Mesenchymal stem cell (in vitro differentiated cells and primary cell): ENCODE data around the gene ZMAT5.

Source experiments
- DNase-seq: peaks from one replicate; pipeline ENCODE4 v3.0.0-alpha.2; 2013
- H2AFZ ChIP-seq: one replicate; pipeline ENCODE4 v1.6.1; 2013; ENCODE audit warnings: low read depth, mild to moderate bottlenecking, control low read depth, inconsistent platforms, low read length, moderate library complexity
- H2AK5ac ChIP-seq: 2 replicates; pipeline ENCODE4 v1.6.1; 2013; ENCODE audit warnings: low read length, moderate library complexity, mild to moderate bottlenecking, inconsistent platforms; ENCODE audit not compliant: severe bottlenecking
- H2BK120ac ChIP-seq: one replicate; pipeline ENCODE4 v1.6.1; 2013; ENCODE audit warnings: low read depth, mild to moderate bottlenecking, inconsistent platforms, low read length, moderate library complexity
- H2BK12ac ChIP-seq, 2 experiments: one replicate each; pipeline ENCODE4 v1.6.1; 2013; ENCODE audit warnings: inconsistent platforms in 2 of 2, low read length in 2 of 2, mild to moderate bottlenecking in 2 of 2, moderate library complexity in 2 of 2, control low read depth in 1 of 2
- H2BK15ac ChIP-seq: one replicate; pipeline ENCODE4 v1.6.1; 2013; ENCODE audit warnings: mild to moderate bottlenecking, low read depth, inconsistent platforms; ENCODE audit not compliant: poor library complexity, severe bottlenecking
- H2BK5ac ChIP-seq: 2 replicates; pipeline ENCODE4 v1.6.1; 2013; ENCODE audit warnings: low read depth, mild to moderate bottlenecking, low read length, control low read depth, inconsistent platforms; ENCODE audit not compliant: poor library complexity, severe bottlenecking
- H3K14ac ChIP-seq, 2 experiments: one replicate each; pipeline ENCODE4 v1.6.1; 2013; ENCODE audit warnings: inconsistent platforms in 2 of 2, low read length in 2 of 2, control low read depth in 1 of 2, mild to moderate bottlenecking in 1 of 2, moderate library complexity in 1 of 2
- H3K18ac ChIP-seq, 2 experiments: one replicate each; pipeline ENCODE4 v1.6.1; 2013; ENCODE audit warnings: inconsistent platforms in 2 of 2, low read length in 2 of 2, control low read depth in 1 of 2, low read depth in 1 of 2, mild to moderate bottlenecking in 1 of 2
- H3K23ac ChIP-seq, 2 experiments: one replicate each; pipeline ENCODE4 v1.6.1; 2013; ENCODE audit warnings: inconsistent platforms in 2 of 2, low read length in 2 of 2, mild to moderate bottlenecking in 2 of 2, moderate library complexity in 2 of 2, control low read depth in 1 of 2
- H3K27ac ChIP-seq: 2 replicates; pipeline ENCODE4 v1.5.1; 2013; ENCODE audit warnings: mild to moderate bottlenecking, moderate library complexity, low read length, control low read depth, inconsistent platforms; ENCODE audit not compliant: poor library complexity, severe bottlenecking
- H3K27me3 ChIP-seq, 2 experiments: 2 replicates each; pipeline versions ENCODE4 v1.6.1 to v1.7.0; 2013; ENCODE audit warnings: low read length in 2 of 2, mild to moderate bottlenecking in 2 of 2, moderate library complexity in 2 of 2, control low read depth in 1 of 2, inconsistent platforms in 1 of 2; ENCODE audit not compliant: control insufficient read depth in 1 of 2, insufficient read depth in 1 of 2
- H3K36me3 ChIP-seq, 2 experiments: 2 replicates each; pipeline versions ENCODE4 v1.6.1 to v1.7.0; 2013; ENCODE audit warnings: low read length in 2 of 2, control low read depth in 1 of 2, inconsistent platforms in 1 of 2, low read depth in 1 of 2, mild to moderate bottlenecking in 1 of 2; ENCODE audit not compliant: insufficient read depth in 2 of 2, control insufficient read depth in 1 of 2
- H3K4ac ChIP-seq, 2 experiments: one replicate each; pipeline ENCODE4 v1.6.1; 2013; ENCODE audit warnings: inconsistent platforms in 2 of 2, low read length in 2 of 2, mild to moderate bottlenecking in 2 of 2, moderate library complexity in 2 of 2, control low read depth in 1 of 2, low read depth in 1 of 2
- H3K4me1 ChIP-seq: 2 replicates; pipeline ENCODE4 v1.6.1; 2013; ENCODE audit warnings: low read depth, low read length, control low read depth; ENCODE audit not compliant: control insufficient read depth, insufficient read depth
- H3K4me2 ChIP-seq: 2 replicates; pipeline ENCODE4 v1.6.1; 2013; ENCODE audit warnings: low read length, mild to moderate bottlenecking, inconsistent platforms; ENCODE audit not compliant: poor library complexity, severe bottlenecking
- H3K4me3 ChIP-seq, 2 experiments: 2 replicates each; pipeline versions ENCODE4 v1.5.1 to v1.7.0; 2013; ENCODE audit warnings: low read length in 2 of 2, mild to moderate bottlenecking in 2 of 2, control low read depth in 1 of 2, low read depth in 1 of 2; ENCODE audit not compliant: insufficient read depth in 1 of 2
- H3K79me1 ChIP-seq: replicated peaks from 2 replicates; pipeline ENCODE4 v1.6.1; 2013; ENCODE audit warnings: mild to moderate bottlenecking, control low read depth, low read length, inconsistent platforms; ENCODE audit not compliant: poor library complexity, severe bottlenecking
- H3K9ac ChIP-seq: 2 replicates; pipeline ENCODE4 v1.7.0; 2013; ENCODE audit warnings: mild to moderate bottlenecking, low read length, moderate library complexity
- H3K9me3 ChIP-seq: 2 replicates; pipeline ENCODE4 v1.7.0; 2013; ENCODE audit warnings: mild to moderate bottlenecking, low read length; ENCODE audit not compliant: control insufficient read depth
- H4K8ac ChIP-seq: one replicate; pipeline ENCODE4 v1.6.1; 2013; ENCODE audit warnings: inconsistent platforms, mild to moderate bottlenecking, low read length, moderate library complexity
- H4K91ac ChIP-seq: one replicate; pipeline ENCODE4 v1.6.1; 2013; ENCODE audit warnings: mild to moderate bottlenecking, low read length, inconsistent platforms
- WGBS: methylation state at CpG from one replicate; pipeline ENCODE4 v1.1.7; 2013; ENCODE audit warnings: mixed read lengths; 5-methylcytosine and 5-hydroxymethylcytosine counted together

Gene ZMAT5

DNA sequence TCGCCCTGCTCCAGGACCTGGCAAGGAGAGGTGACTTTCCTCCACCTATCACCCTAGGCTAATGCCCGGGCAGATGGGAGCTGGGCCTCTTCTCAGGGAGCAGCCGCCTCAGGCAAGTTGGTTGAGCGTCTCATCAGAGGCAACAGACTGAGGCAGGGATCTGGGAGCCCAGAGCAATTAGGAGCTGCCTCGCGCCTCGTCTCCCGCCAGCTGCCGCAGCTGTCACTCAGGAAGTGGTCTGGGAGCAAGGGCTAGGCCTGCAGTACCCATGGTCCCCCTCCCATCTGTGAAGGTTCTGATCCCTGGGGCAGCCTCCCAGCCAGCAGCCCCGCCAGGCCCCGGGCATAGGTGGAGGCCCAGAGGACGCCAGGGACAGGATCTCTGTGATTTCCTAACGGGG is 51.6 kb downstream of the ZMAT5 start:
- Histone ChIP-seq H3K27me3 (peaks cover 72 to 91% of the 10 kb centered on the region in 2 experiments), H3K4ac (no peak overlapping the region), H3K36me3 (no peaks in the 10 kb centered on the region), H3K9ac (no peak overlapping the region), H3K14ac (no peak overlapping the region), H3K4me2 (no peak overlapping the region), H2BK12ac (no peak overlapping the region), H2AK5ac (no peak overlapping the region), H3K79me1 (no peaks in the 10 kb centered on the region), H3K9me3 (no peaks in the 10 kb centered on the region), H2BK120ac (no peak overlapping the region), H3K27ac (no peak overlapping the region), H2BK15ac (no peak overlapping the region), H3K4me1 (peaks cover 5% of the 10 kb centered on the region), H4K8ac (no peak overlapping the region), H2BK5ac (no peak overlapping the region), H4K91ac (no peak overlapping the region), H2AFZ (no peak overlapping the region), H3K23ac (no peak overlapping the region), H3K4me3 (no peak overlapping the region), H3K18ac (no peak overlapping the region)
- DNase-seq: no peak
- WGBS: 69% methylated on average over 13 of the region's 13 CpGs

DNA sequence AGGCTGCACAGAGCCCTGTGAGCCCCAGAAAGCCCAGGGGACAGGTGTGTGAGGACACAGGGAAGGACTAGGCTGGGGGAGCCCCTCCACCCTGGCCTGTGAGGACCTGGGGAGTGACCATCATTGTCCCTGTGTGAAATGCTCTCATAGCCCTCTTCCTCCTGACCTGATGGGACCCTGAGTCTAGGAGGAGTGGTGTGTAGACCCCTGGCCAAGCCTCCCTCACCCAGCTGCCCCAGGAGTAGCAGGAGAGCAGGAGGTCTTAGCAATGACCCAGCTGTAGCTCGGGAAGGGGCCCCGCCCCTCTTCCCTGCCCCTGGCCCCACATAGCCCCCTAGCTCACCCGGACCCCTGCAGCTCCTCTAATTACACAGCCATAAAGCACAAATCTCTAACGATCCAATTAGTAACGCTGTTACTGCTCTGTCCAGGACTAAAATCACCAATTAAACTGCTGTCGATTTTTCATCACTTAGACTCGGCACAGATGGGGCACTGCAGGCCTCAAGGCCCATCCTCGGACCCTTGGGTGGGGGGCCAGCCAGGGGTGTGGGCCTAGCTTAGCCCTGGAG is 53.6 kb downstream of the ZMAT5 start:
- Histone ChIP-seq H3K18ac (no peak overlapping the region), H3K79me1 (no peaks in the 10 kb centered on the region), H2BK12ac (no peak overlapping the region), H3K9me3 (no peaks in the 10 kb centered on the region), H2AK5ac (no peak overlapping the region), H2BK120ac (no peak overlapping the region), H3K27ac (no peak overlapping the region), H3K23ac (no peak overlapping the region), H2AFZ (no peak overlapping the region), H3K27me3 (peaks cover 66 to 96% of the 10 kb centered on the region in 2 experiments), H4K91ac (no peak overlapping the region), H3K14ac (no peak overlapping the region), H3K4me3 (no peak overlapping the region), H2BK5ac (no peak overlapping the region), H2BK15ac (no peak overlapping the region), H3K36me3 (no peaks in the 10 kb centered on the region), H4K8ac (no peak overlapping the region), H3K9ac (no peak overlapping the region), H3K4me2 (no peak overlapping the region), H3K4me1 (no peaks in the 10 kb centered on the region), H3K4ac (no peak overlapping the region)
- DNase-seq: no peak
- WGBS: 71% methylated on average over 8 of the region's 8 CpGs

DNA sequence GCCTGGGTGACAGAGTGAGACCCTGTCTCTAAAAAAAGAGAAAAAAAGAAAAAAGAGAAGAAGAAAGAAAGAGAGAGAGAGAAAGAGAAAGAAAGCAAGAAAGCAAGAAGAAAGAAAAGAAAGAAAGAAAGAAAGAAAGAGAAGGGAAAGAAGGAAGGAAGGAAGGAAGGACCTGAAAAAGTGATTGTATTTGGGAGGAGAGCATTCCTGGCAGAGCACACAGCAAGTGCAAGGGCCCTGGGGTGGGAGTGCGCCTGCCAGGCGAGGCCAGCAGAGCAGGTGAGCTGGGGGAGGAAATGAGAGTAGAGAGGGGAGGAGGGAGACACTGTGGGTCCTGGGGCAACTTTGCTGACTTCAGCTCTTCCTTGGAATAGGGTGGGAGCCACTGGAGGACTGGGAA is 54.7 kb downstream of the ZMAT5 start:
- Histone ChIP-seq H3K23ac (no peak overlapping the region), H2BK5ac (no peak overlapping the region), H3K27me3 (peaks cover 69 to 93% of the 10 kb centered on the region in 2 experiments), H2BK120ac (no peak overlapping the region), H2AFZ (no peak overlapping the region), H3K4me3 (no peak overlapping the region), H3K9ac (no peak overlapping the region), H3K4ac (no peak overlapping the region), H3K14ac (no peak overlapping the region), H4K91ac (no peak overlapping the region), H3K79me1 (no peaks in the 10 kb centered on the region), H3K18ac (no peak overlapping the region), H2BK15ac (no peak overlapping the region), H3K27ac (no peak overlapping the region), H3K4me1 (no peaks in the 10 kb centered on the region), H3K36me3 (no peaks in the 10 kb centered on the region), H2BK12ac (no peak overlapping the region), H4K8ac (no peak overlapping the region), H3K4me2 (no peak overlapping the region), H2AK5ac (no peak overlapping the region), H3K9me3 (no peaks in the 10 kb centered on the region)
- no peak for DNase-seq
- 88% methylated on average over 2 of the region's 2 CpGs for WGBS

DNA sequence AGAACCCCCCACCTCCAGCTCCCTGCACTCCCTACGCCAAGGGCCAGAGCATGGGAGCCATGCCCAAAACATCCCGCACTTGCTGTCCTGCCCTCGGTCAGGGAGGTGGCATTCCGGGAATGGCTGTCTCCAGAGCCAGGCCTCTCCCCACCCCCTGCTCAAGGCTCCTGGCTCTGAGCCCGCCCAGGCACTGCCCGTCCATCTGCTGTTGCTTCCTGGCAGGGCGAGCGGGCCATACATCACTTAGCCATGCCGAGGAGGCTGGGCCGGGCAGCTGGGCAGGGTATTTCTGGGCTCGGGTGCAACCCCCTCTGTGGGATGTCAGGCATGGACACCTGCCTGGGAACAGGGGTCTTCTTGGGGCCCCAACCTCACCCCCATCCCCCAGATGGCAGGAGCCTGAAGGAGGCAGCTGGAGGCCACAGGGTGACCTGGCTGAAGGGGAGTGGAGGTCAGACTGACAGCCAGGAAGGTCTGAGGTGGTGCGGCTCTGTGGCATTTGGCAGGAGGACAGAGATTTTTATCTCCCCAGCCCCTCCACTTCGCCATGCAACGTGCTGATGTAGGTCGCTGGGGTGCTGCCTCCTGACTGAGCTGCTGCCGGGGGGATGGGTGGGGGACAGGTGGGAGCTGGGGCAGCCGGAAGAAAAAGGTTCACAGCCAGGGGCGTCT is 55.7 kb downstream of the ZMAT5 start:
- Histone ChIP-seq H3K79me1 (no peaks in the 10 kb centered on the region), H4K91ac (no peak overlapping the region), H3K27me3 (peaks cover 68 to 93% of the 10 kb centered on the region in 2 experiments), H2BK15ac (no peak overlapping the region), H3K23ac (no peak overlapping the region), H2BK120ac (no peak overlapping the region), H3K4me1 (no peaks in the 10 kb centered on the region), H2BK5ac (no peak overlapping the region), H3K9me3 (no peaks in the 10 kb centered on the region), H4K8ac (no peak overlapping the region), H3K14ac (no peak overlapping the region), H3K27ac (no peak overlapping the region), H3K36me3 (no peaks in the 10 kb centered on the region), H2AFZ (no peak overlapping the region), H3K18ac (no peak overlapping the region), H2AK5ac (no peak overlapping the region), H3K4me2 (no peak overlapping the region), H2BK12ac (no peak overlapping the region), H3K4ac (no peak overlapping the region), H3K4me3 (no peak overlapping the region), H3K9ac (no peak overlapping the region)
- DNase-seq: no peak
- 78% methylated on average over 11 of the region's 18 CpGs for WGBS
